Measurements from ENCODE around the gene ZBTB16.

The ZBTB16 gene

GRCh38 chr11:114149689-114150407, 90.3 kb downstream of the ZBTB16 start:
- no peak for DNase-seq
- TF ChIP-seq GATA1 (IDR thresholded peaks at IDR 0.05; ENCODE audit: low read depth, low read length) (no peak), POLR2A (IDR thresholded peaks at IDR 0.05; ENCODE audit: low read length) (no peak)

GRCh38 chr11:114150671-114151070, 91.2 kb downstream of the ZBTB16 start:
- TF ChIP-seq POLR2A (IDR thresholded peaks at IDR 0.05; ENCODE audit: low read length) (no peak), GATA1 (IDR thresholded peaks at IDR 0.05; ENCODE audit: low read depth, low read length) (no peak)
- DNase-seq: peak in 1 of 2 experiments; percentile 5

- DNase-seq: no peak
- TF ChIP-seq POLR2A (IDR thresholded peaks at IDR 0.05; ENCODE audit: low read length) (no peak), GATA1 (IDR thresholded peaks at IDR 0.05; ENCODE audit: low read depth, low read length) (no peak)
These were observed 92.1 kb downstream of the ZBTB16 start for GRCh38 chr11:114151631-114152030.

DNA sequence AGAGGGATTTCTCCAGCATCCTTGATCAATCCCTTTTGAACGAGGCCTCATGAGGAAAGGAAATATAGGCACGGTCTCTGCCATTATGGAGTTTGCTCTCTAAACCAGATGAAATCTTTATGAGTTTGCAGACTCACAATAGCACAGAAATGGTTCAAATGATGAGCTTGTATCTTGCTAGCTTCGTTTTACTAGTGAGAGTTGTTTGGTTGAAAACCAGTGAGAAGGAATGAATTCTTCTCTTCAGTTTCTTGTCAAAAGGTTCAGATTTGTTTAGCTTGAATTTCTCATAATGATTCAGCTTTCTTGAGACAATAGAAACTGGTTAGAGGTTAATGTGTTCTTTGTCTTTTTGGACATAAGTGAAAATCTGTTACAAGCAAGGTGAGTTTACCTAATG, 92.7 kb downstream of the ZBTB16 start:
- TF ChIP-seq POLR2A (IDR thresholded peaks at IDR 0.05; ENCODE audit: low read length) (no peak), GATA1 (IDR thresholded peaks at IDR 0.05; ENCODE audit: low read depth, low read length) (no peak)
- no peak for DNase-seq

DNA sequence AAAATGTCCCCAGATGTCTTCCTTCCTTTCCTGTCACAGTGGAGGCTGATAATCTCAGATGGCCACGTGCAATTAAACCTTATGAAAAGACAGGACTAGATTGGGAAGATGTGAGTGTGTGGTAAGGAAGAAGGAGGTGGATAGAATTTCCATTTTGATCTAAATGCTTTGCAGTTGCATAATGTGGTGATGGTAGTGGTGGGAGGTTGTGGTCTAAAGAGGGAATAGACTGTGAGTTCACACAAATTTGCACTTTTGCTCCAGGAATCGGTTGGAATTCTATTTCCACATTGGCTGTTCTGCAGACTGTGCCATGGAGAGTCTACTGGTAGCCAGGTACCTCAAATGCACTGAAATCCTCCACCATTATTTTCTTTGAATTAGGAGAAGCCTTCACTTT, 93.3 kb downstream of the ZBTB16 start:
- TF ChIP-seq GATA1 (IDR thresholded peaks at IDR 0.05; ENCODE audit: low read depth, low read length) (no peak), POLR2A (IDR thresholded peaks at IDR 0.05; ENCODE audit: low read length) (no peak)
- no peak for DNase-seq

- DNase-seq: no peak
- TF ChIP-seq POLR2A (IDR thresholded peaks at IDR 0.05; ENCODE audit: low read length): no peak
- no peak for TF ChIP-seq GATA1 (IDR thresholded peaks at IDR 0.05; ENCODE audit: low read depth, low read length)
These were observed 93.7 kb downstream of the ZBTB16 start for GRCh38 chr11:114153224-114153623.

DNA sequence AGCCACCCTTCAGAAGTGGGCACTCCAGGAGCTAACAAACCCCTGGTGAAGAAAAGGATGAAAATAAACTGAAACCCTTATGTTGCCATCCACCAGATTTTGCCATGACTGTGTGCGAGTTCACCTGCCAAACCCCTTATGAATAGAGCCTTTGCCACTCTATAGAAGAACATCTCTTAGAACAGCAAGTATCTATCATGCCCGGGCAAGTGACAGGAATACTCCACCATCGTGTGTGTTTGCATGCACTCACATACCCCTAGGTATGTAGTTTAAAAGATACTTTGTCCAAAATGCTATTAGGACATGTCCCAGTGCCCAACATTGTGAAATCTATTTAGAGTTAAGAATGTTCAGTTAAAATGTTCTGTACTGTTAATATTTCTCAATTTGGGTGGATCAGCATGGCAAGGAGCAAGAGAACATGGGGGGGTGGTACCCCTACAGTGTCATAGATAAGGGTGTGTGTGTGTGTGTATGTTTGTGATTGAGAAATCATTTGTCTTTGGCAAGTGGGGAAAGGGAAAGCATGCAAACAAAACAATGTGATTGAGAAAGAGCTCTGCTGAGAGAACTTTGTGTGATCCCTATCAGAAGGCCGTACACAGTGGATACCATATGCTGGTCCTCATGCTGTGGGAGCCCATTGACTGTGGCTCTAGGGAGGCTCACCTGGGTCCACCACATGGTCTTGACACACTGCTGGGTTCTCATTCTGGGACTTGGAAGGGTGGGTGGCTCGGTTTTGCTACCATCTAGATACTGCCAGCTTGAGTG, 94.9 kb downstream of the ZBTB16 start:
- DNase-seq: peak; percentile 9 to 11

GRCh38 chr11:114155116-114155515, 95.6 kb downstream of the ZBTB16 start:
- TF ChIP-seq GATA1 (IDR thresholded peaks at IDR 0.05; ENCODE audit: low read depth, low read length) (no peak), POLR2A (IDR thresholded peaks at IDR 0.05; ENCODE audit: low read length) (no peak)
- no peak for DNase-seq

More for the DNA sequence above, 94.9 kb downstream of the ZBTB16 start:
- no peak for TF ChIP-seq GATA1 (IDR thresholded peaks at IDR 0.05; ENCODE audit: low read depth, low read length)
- no peak for TF ChIP-seq POLR2A (IDR thresholded peaks at IDR 0.05; ENCODE audit: low read length)

DNA sequence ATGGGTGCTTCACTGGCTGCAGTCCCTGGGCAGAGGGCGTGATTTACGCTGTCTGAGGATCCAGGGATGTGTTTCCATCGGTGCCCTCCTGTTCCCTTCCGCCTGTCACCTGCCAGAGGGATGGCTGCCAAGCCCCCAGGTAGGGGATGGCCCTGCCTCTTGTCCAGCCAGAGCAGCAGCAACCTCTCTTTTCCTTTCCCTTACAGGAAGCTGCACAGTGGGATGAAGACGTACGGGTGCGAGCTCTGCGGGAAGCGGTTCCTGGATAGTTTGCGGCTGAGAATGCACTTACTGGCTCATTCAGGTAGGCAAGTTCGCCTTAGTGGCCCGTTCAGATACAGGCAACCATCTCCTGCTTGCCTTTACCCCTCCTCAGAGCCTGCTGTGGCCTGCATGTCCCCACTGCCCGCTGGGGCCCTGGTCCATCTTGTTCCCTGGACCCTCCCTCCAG, 96.6 kb downstream of the ZBTB16 start:
- no peak for DNase-seq
- TF ChIP-seq POLR2A (IDR thresholded peaks at IDR 0.05; ENCODE audit: low read length) (no peak), GATA1 (IDR thresholded peaks at IDR 0.05; ENCODE audit: low read depth, low read length) (no peak)

DNA sequence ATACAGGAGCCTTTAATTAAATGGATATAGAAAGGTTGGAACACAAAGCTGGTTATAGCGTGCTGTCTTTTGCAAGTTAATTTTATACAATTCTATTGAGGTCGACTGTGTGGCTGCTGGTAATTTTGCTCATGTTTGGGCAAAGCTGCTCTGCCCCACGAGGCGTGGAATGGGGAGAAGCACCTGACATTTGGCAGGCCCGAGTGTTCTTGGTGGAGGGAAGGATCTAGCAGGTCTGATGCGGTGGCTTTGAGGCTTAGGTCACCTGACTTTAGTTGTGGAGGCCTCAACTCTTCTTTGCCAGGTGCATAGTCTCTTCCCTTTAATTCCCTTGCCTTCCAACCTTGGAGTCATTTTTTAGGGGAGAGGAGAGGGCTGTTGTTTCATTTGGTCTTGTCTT, 97.3 kb downstream of the ZBTB16 start:
- TF ChIP-seq GATA1 (IDR thresholded peaks at IDR 0.05; ENCODE audit: low read depth, low read length): no peak
- TF ChIP-seq POLR2A (IDR thresholded peaks at IDR 0.05; ENCODE audit: low read length): no peak
- no peak for DNase-seq

DNA sequence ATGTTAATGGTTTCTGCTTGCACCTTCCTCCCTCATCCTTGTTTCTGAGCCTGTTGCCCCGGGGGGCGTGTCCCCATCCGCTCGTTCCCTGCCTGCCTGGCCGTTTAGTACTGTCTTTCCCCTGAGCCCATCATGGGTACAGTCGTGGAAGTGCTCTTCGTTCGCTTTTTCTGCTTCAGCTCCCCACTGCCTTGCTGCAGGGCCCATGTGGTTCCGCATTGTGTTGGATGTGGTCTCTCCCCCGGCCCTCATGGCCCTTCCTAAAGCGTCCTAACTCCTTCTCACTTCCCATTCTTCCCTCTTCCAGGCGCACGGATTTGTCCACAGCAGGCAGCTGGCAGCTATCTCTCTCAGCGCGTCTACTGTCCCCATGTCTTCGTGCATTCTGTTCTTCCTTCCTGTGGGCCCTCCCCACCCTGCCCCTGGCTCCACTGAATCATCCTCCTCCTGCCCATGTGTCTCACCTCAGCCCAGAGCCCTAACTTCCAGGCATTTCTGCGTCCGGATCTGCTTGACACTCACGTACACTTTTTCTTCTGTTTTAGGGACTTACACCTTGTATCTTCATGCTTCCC, 98.1 kb downstream of the ZBTB16 start:
- DNase-seq: no peak
- no peak for TF ChIP-seq POLR2A (IDR thresholded peaks at IDR 0.05; ENCODE audit: low read length)
- no peak for TF ChIP-seq GATA1 (IDR thresholded peaks at IDR 0.05; ENCODE audit: low read depth, low read length)

DNA sequence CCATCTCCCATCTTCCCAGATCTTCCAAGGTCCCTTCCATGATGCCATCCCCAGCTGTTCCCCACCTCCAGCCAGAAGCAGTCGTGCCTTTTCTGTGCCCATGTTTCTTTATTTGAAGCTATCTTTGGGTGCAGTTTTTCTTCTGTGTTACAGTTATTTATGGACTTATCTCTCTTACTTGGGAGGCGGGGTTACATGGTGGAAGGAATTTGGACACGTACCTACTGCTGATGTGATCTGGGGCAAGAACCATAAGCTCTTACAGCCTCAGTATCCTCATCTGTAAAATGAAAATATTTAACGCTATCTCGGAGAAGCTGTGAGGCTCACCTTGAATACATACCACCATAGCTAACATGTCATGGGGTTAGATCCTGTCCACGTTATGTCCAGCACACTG, 98.9 kb downstream of the ZBTB16 start:
- DNase-seq: peak; percentile 46 to 49
- no peak for TF ChIP-seq POLR2A (IDR thresholded peaks at IDR 0.05; ENCODE audit: low read length)
- TF ChIP-seq GATA1 (IDR thresholded peaks at IDR 0.05; ENCODE audit: low read depth, low read length): no peak

GRCh38 chr11:114158886-114159285, 99.4 kb downstream of the ZBTB16 start:
- DNase-seq: peak in 1 of 2 experiments; percentile 33
- no peak for TF ChIP-seq GATA1 (IDR thresholded peaks at IDR 0.05; ENCODE audit: low read depth, low read length)
- no peak for TF ChIP-seq POLR2A (IDR thresholded peaks at IDR 0.05; ENCODE audit: low read length)

DNA sequence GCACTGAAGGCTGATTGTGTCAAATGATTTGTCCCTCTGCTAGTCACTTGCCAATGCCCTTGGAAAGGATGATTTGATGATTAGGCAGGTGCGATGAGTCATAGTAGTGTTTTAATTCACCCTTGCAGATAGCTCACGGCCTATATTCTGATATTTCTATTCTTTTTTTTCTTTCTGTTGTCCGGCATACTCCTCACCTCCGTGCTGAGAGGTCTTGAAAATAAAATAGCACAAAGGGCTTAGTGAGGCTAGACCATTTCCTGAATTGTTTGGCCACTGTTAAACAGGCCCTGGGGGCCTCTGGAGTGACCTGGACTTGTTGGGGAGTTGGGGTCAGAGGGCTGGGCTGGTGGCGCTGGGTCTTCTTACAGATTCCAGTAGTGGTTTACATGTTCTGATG, 99.8 kb downstream of the ZBTB16 start:
- no peak for TF ChIP-seq POLR2A (IDR thresholded peaks at IDR 0.05; ENCODE audit: low read length)
- no peak for TF ChIP-seq GATA1 (IDR thresholded peaks at IDR 0.05; ENCODE audit: low read depth, low read length)
- DNase-seq: peak; percentile 37 to 49

Measured in erythroblast (primary cell).